HepG2 (cell line): ENCODE measurements around the gene MUC4. TPM values are rescaled to one million over a fixed set of nuclear protein-coding genes. Genes with fewer than 3 reads are reported as not detected.

ENCODE experiments used
- ATAC-seq: fragments of 200-7000 bp; cut with Tn5 transposase; 3 replicates; pipeline ENCODE4 v1.9.1; 2020; ENCODE audit warnings: mild to moderate bottlenecking, moderate library complexity
- BruUV-seq: library from RNA; stranded (reverse); fragments of 400-500 nt; replicated peaks from 2 replicates; lab custom pipeline; 2021; lab: Mats Ljungman, UMichigan
- CTCF ChIA-PET: fragments of 300-600 bp; formaldehyde crosslinking; extraction: SDS; loops from one replicate; lab custom pipeline; 2021; ENCODE audit warnings: low total read pairs, inconsistent platforms, low intra/inter-chr PET ratio; lab: Yijun Ruan, JAX
- POLR2A ChIA-PET: fragments of 350-600 bp; sonication (Branson Sonifier 250); formaldehyde crosslinking; loops from one replicate; lab custom pipeline; 2020; ENCODE audit warnings: antibody characterized with exemption, inconsistent platforms; lab: Yijun Ruan, JAX
- DNase-seq: peaks from one replicate; pipeline ENCODE4 v3.0.0-alpha.2; 2015; ENCODE audit warnings: low spot score
- FAIRE-seq: peaks from 3 replicates; lab custom pipeline; 2011; peaks lifted over from hg19 to GRCh38; lab: Jason Lieb, UNC
- H2AFZ ChIP-seq: one replicate; pipeline ENCODE4 v1.6.1; 2011; ENCODE audit warnings: low read length, inconsistent platforms
- H3K27ac ChIP-seq: fragments of 300-600 bp; 3 replicates; pipeline ENCODE4 v1.8.0; 2011; ENCODE audit warnings: mixed run types, mild to moderate bottlenecking, mixed read lengths, low read length, inconsistent platforms; ENCODE audit not compliant: insufficient read depth; ENCODE audit errors: extremely low read length
- H3K27me3 ChIP-seq, 2 experiments: fragments of 200-600 bp in 1 of 2; 2 replicates in 1 of 2; 3 replicates in 1 of 2; pipeline versions ENCODE4 v1.6.0 to v1.8.0; 2011; ENCODE audit warnings: low read length in 2 of 2, mild to moderate bottlenecking in 2 of 2, moderate library complexity in 2 of 2, inconsistent platforms in 1 of 2; ENCODE audit not compliant: insufficient read depth in 2 of 2, control insufficient read depth in 1 of 2
- H3K36me3 ChIP-seq, 2 experiments: fragments of 200-600 bp in 1 of 2; replicated peaks in 1 of 2; 2 replicates in 1 of 2; 3 replicates in 1 of 2; pipeline versions ENCODE4 v1.5.1 to v1.8.0; 2011; ENCODE audit warnings: low read length in 2 of 2, inconsistent platforms in 1 of 2; ENCODE audit not compliant: insufficient read depth in 2 of 2, control insufficient read depth in 1 of 2
- H3K4me1 ChIP-seq: 2 replicates; pipeline ENCODE4 v1.5.1; 2012; ENCODE audit warnings: low read length, inconsistent platforms; ENCODE audit not compliant: insufficient read depth
- H3K4me2 ChIP-seq: 2 replicates; pipeline ENCODE4 v1.6.0; 2011; ENCODE audit warnings: low read depth, low read length, inconsistent platforms
- H3K4me3 ChIP-seq, 3 experiments: fragments of 200-600 bp in 1 of 3; sonication (generic), shearing (Covaris generic) in 1 of 3; replicated peaks in 1 of 3; 2 replicates each; pipeline ENCODE4 v1.5.1; 2011 to 2016; ENCODE audit warnings: low read length in 3 of 3, inconsistent platforms in 2 of 3, low read depth in 2 of 3, mild to moderate bottlenecking in 2 of 3, control low read depth in 1 of 3, mixed read lengths in 1 of 3; ENCODE audit not compliant: insufficient read depth in 1 of 3
- H3K79me2 ChIP-seq: one replicate; pipeline ENCODE4 v1.6.1; 2011; ENCODE audit warnings: low read length, inconsistent platforms; ENCODE audit not compliant: insufficient read depth
- H3K9ac ChIP-seq: 2 replicates; pipeline ENCODE4 v1.6.0; 2011; ENCODE audit warnings: mild to moderate bottlenecking, low read depth, low read length, inconsistent platforms; ENCODE audit not compliant: insufficient read depth
- H3K9me3 ChIP-seq: 2 replicates; pipeline ENCODE4 v1.5.1; 2012; ENCODE audit warnings: mild to moderate bottlenecking, low read length
- H4K20me1 ChIP-seq: 2 replicates; pipeline ENCODE4 v1.6.0; 2011; ENCODE audit warnings: inconsistent platforms, mild to moderate bottlenecking, low read length, moderate library complexity; ENCODE audit not compliant: insufficient read depth
- KDM5A ChIP-seq: fragments of 200-600 bp; sonication (generic); IDR thresholded peaks from 2 replicates; pipeline ENCODE4 v1.7.0; 2018; ENCODE audit warnings: antibody characterized with exemption, mild to moderate bottlenecking, low read length, borderline replicate concordance
- NFYB ChIP-seq: sonication (generic); formaldehyde crosslinking; IDR thresholded peaks from 2 replicates; pipeline ENCODE4 v1.4.0; 2020; ENCODE audit warnings: missing genetic modification reagents
- POLR2A ChIP-seq, 2 experiments: IDR thresholded peaks; 2 replicates each; pipeline ENCODE4 v1.6.1; 2011; ENCODE audit warnings: low read depth in 2 of 2, low read length in 2 of 2, mild to moderate bottlenecking in 1 of 2, moderate library complexity in 1 of 2; ENCODE audit not compliant: insufficient read depth in 1 of 2
- THYN1 ChIP-seq: sonication (generic); formaldehyde crosslinking; IDR thresholded peaks from 2 replicates; pipeline ENCODE4 v1.8.1; 2023; ENCODE audit warnings: low read depth, mild to moderate bottlenecking, moderate library complexity, missing genetic modification reagents, borderline replicate concordance
- ZKSCAN8 ChIP-seq: IDR thresholded peaks from 2 replicates; pipeline ENCODE4 v1.6.1; 2016; ENCODE audit warnings: borderline replicate concordance, missing genetic modification reagents, missing compliant biosample characterization
- WGBS: methylation state at CpG from one replicate; pipeline ENCODE4 v1.1.6; 2017; ENCODE audit warnings: low lambda C conversion rate; 5-methylcytosine and 5-hydroxymethylcytosine counted together
- in situ Hi-C: cut with HindIII; loops from 2 replicates; pipeline ENCODE4 v1.10.0; 2017; ENCODE audit warnings: low pct_unique_long_range_greater_than_20kb; ENCODE audit not compliant: extremely low pct_ligation_motif_present
- intact Hi-C: fragments of 100-400 bp; cut with micrococcal nuclease; formaldehyde crosslinking; loops from one replicate; pipeline ENCODE4 v1.10.0; 2022; ENCODE audit not compliant: unreplicated experiment
- polyA plus RNA-seq, 8 experiments: library from polyadenylated mRNA; depleted of rRNA in 3 of 8; stranded (reverse) in 7 of 8; unstranded in 1 of 8; fragments of >200 nt; fragmentation: Illumina TruSeq in 4 of 8; extraction: Trizol in 4 of 8; gene quantifications; 2 replicates each; pipeline versions ENCODE4 v1.2.1 to v1.2.3, GENCODE V29; 2011 to 2016; ENCODE audit warnings: low read depth in 4 of 8, missing spikeins in 1 of 8, mixed read lengths in 1 of 8; ENCODE audit not compliant: insufficient read depth in 1 of 8
- total RNA-seq, 5 experiments: library from RNA; depleted of rRNA; stranded (reverse); fragments of >200 nt; fragmentation: Illumina TruSeq; extraction: Trizol; gene quantifications; 2 replicates each; pipeline ENCODE4 v1.2.3, GENCODE V29; 2016; ENCODE audit warnings: low read depth in 1 of 5
- TF ChIP-seq, protein P1 (sequence below): sonication (generic); formaldehyde crosslinking; IDR thresholded peaks from 2 replicates; pipeline ENCODE4 v1.8.1; 2023; ENCODE audit warnings: missing genetic modification reagents, inconsistent platforms, borderline replicate concordance
- TF ChIP-seq, protein P2 (sequence below): sonication (generic); formaldehyde crosslinking; IDR thresholded peaks from 2 replicates; pipeline ENCODE4 v1.8.0; 2023; ENCODE audit warnings: mild to moderate bottlenecking, missing genetic modification reagents
- TF ChIP-seq, protein P3 (sequence below): sonication (generic); formaldehyde crosslinking; IDR thresholded peaks from one replicate; pipeline ENCODE4 v1.5.1; 2020; ENCODE audit warnings: mild to moderate bottlenecking, missing genetic modification reagents; ENCODE audit errors: not compliant biosample characterization
- TF ChIP-seq, protein P4 (sequence below): IDR thresholded peaks from 2 replicates; pipeline ENCODE4 v1.6.1; 2018; ENCODE audit warnings: missing genetic modification reagents, mild to moderate bottlenecking, missing compliant biosample characterization
- TF ChIP-seq, protein P5 (sequence below): sonication (generic); formaldehyde crosslinking; IDR thresholded peaks from 2 replicates; pipeline ENCODE4 v1.4.0; 2020; ENCODE audit warnings: missing genetic modification reagents, borderline replicate concordance

MUC4 gene
- total and polyA plus RNA-seq, 2 of the 13 experiments (the other 11 are each of a cell fraction or from before 2014, with no cell fraction given), result not detected

DNA sequence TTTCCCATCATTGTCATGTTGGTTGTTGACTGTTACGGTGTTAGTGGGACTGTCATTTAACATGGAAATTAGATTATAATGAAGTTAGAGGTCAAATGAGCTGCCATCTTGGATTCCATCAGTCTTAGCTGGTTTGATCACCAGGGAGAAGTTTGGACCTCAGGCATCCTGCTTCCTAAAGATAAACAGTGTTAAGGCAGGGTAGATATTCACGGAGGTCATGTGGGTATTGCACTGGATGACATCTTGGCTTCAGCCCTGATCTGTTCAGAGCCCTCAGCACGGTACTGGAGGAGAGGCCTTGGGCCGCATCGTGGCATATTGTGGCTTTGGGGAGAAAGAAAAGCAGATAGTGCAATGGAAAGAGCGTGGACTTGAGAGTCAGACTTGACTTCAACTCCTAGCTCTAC, 102.0 kb downstream of the MUC4 start:
- FAIRE-seq (no peak), ATAC-seq (no peak), DNase-seq (no peak)
- intact Hi-C loops, result no loop called here
- Histone ChIP-seq H2AFZ (no peak overlapping the region), H3K4me1 (no peaks in the 10 kb centered on the region), H3K79me2 (no peaks in the 10 kb centered on the region), H3K36me3 (no peaks in the 10 kb centered on the region), H3K9me3 (no peaks in the 10 kb centered on the region), H4K20me1 (no peaks in the 10 kb centered on the region), H3K9ac (no peak overlapping the region), H3K27ac (no peak overlapping the region), H3K4me3 (no peak overlapping the region), H3K27me3 (no peaks in the 10 kb centered on the region), H3K4me2 (no peak overlapping the region)
- in situ Hi-C loops, result no loop called here
- ChIA-PET CTCF (no interaction called here), POLR2A (no interaction called here)
- WGBS, result 88% methylated on average over 6 of the region's 6 CpGs
- no TSS peak for BruUV-seq
- TF ChIP-seq, protein P1, sequence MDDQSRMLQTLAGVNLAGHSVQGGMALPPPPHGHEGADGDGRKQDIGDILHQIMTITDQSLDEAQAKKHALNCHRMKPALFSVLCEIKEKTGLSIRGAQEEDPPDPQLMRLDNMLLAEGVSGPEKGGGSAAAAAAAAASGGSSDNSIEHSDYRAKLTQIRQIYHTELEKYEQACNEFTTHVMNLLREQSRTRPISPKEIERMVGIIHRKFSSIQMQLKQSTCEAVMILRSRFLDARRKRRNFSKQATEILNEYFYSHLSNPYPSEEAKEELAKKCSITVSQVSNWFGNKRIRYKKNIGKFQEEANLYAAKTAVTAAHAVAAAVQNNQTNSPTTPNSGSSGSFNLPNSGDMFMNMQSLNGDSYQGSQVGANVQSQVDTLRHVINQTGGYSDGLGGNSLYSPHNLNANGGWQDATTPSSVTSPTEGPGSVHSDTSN, result no peak
- TF ChIP-seq POLR2A (IDR thresholded peaks at IDR 0.05; ENCODE audit: insufficient read depth in 1 of 2, low read depth in 2 of 2, low read length in 2 of 2) (no peak), KDM5A (no peak), ZKSCAN8 (CRISPR knock-in tag) (no peak), THYN1 (CRISPR knock-in tag) (no peak), NFYB (CRISPR knock-in tag) (no peak)
- TF ChIP-seq, protein P2, sequence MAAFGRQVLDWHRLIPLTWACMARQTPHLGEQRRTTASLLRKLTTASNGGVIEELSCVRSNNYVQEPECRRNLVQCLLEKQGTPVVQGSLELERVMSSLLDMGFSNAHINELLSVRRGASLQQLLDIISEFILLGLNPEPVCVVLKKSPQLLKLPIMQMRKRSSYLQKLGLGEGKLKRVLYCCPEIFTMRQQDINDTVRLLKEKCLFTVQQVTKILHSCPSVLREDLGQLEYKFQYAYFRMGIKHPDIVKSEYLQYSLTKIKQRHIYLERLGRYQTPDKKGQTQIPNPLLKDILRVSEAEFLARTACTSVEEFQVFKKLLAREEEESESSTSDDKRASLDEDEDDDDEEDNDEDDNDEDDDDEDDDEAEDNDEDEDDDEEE (CRISPR knock-in tag), result no peak
- TF ChIP-seq, protein P3, sequence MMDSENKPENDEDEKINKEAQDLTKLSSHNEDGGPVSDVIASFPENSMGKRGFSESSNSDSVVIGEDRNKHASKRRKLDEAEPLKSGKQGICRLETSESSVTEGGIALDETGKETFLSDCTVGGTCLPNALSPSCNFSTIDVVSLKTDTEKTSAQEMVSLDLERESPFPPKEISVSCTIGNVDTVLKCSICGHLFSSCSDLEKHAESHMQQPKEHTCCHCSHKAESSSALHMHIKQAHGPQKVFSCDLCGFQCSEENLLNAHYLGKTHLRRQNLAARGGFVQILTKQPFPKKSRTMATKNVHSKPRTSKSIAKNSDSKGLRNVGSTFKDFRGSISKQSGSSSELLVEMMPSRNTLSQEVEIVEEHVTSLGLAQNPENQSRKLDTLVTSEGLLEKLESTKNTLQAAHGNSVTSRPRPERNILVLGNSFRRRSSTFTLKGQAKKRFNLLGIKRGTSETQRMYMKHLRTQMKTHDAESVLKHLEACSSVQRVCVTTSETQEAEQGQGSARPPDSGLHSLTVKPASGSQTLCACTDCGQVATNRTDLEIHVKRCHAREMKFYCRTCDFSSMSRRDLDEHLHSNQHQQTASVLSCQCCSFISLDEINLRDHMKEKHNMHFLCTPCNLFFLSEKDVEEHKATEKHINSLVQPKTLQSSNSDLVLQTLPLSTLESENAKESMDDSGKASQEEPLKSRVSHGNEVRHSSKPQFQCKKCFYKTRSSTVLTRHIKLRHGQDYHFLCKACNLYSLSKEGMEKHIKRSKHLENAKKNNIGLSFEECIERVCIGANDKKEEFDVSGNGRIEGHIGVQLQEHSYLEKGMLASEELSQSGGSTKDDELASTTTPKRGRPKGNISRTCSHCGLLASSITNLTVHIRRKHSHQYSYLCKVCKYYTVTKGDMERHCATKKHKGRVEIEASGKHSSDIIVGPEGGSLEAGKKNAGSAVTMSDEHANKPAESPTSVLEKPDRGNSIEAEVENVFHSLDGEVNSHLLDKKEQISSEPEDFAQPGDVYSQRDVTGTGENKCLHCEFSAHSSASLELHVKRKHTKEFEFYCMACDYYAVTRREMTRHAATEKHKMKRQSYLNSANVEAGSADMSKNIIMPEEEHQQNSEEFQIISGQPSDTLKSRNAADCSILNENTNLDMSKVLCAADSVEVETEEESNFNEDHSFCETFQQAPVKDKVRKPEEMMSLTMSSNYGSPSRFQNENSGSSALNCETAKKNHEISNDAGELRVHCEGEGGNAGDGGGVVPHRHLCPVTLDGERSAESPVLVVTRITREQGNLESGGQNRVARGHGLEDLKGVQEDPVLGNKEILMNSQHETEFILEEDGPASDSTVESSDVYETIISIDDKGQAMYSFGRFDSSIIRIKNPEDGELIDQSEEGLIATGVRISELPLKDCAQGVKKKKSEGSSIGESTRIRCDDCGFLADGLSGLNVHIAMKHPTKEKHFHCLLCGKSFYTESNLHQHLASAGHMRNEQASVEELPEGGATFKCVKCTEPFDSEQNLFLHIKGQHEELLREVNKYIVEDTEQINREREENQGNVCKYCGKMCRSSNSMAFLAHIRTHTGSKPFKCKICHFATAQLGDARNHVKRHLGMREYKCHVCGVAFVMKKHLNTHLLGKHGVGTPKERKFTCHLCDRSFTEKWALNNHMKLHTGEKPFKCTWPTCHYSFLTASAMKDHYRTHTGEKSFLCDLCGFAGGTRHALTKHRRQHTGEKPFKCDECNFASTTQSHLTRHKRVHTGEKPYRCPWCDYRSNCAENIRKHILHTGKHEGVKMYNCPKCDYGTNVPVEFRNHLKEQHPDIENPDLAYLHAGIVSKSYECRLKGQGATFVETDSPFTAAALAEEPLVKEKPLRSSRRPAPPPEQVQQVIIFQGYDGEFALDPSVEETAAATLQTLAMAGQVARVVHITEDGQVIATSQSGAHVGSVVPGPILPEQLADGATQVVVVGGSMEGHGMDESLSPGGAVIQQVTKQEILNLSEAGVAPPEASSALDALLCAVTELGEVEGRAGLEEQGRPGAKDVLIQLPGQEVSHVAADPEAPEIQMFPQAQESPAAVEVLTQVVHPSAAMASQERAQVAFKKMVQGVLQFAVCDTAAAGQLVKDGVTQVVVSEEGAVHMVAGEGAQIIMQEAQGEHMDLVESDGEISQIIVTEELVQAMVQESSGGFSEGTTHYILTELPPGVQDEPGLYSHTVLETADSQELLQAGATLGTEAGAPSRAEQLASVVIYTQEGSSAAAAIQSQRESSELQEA (CRISPR knock-in tag), result no peak
- TF ChIP-seq, protein P4, sequence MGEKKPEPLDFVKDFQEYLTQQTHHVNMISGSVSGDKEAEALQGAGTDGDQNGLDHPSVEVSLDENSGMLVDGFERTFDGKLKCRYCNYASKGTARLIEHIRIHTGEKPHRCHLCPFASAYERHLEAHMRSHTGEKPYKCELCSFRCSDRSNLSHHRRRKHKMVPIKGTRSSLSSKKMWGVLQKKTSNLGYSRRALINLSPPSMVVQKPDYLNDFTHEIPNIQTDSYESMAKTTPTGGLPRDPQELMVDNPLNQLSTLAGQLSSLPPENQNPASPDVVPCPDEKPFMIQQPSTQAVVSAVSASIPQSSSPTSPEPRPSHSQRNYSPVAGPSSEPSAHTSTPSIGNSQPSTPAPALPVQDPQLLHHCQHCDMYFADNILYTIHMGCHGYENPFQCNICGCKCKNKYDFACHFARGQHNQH (CRISPR knock-in tag), result no peak
- TF ChIP-seq, protein P5, sequence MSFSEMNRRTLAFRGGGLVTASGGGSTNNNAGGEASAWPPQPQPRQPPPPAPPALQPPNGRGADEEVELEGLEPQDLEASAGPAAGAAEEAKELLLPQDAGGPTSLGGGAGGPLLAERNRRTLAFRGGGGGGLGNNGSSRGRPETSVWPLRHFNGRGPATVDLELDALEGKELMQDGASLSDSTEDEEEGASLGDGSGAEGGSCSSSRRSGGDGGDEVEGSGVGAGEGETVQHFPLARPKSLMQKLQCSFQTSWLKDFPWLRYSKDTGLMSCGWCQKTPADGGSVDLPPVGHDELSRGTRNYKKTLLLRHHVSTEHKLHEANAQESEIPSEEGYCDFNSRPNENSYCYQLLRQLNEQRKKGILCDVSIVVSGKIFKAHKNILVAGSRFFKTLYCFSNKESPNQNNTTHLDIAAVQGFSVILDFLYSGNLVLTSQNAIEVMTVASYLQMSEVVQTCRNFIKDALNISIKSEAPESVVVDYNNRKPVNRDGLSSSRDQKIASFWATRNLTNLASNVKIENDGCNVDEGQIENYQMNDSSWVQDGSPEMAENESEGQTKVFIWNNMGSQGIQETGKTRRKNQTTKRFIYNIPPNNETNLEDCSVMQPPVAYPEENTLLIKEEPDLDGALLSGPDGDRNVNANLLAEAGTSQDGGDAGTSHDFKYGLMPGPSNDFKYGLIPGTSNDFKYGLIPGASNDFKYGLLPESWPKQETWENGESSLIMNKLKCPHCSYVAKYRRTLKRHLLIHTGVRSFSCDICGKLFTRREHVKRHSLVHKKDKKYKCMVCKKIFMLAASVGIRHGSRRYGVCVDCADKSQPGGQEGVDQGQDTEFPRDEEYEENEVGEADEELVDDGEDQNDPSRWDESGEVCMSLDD (CRISPR knock-in tag), result no peak
